ENCODE data around the gene EBPL.
"Not testable (repeated sequence)": the region's sequence is repeated elsewhere in the genome, so short reads cannot be mapped to it uniquely, and the experiment has no call there.

The EBPL gene

DNA sequence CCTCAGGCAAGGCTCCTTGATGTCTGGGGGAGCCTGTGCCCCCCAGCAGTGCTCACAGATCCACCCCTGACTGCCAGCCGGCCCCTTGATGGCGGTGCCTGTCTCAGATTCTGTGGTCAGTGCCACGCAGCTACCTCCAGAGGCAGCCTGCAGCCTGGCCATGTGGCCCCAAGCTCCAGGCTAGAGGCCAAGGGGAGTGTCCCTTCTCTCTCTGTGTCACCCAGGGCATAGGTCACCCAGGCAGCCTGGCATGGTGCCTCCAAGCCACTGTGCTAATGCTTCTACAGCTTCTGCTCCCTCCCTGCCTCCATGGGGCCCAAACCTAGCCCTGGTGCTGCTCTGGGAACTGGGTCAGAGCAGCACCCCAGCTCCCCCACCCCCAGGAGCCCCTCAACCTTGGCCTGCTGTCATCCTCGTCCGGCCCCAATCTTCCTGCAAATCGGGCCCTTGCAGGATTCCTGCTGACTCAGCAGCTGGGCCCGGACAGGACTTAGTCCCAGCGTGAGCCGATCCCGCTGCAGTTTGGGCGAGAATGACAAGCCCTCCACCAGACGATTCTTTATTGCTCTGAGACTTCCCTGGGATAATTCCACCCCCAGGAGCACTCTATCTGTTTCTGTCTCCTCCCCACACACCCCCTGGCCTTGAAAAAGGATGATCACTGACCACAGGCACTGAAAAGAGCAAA, 65.8 kb downstream of the EBPL start:
- DNase-seq (ENCODE audit: low spot score), result no peak

DNA sequence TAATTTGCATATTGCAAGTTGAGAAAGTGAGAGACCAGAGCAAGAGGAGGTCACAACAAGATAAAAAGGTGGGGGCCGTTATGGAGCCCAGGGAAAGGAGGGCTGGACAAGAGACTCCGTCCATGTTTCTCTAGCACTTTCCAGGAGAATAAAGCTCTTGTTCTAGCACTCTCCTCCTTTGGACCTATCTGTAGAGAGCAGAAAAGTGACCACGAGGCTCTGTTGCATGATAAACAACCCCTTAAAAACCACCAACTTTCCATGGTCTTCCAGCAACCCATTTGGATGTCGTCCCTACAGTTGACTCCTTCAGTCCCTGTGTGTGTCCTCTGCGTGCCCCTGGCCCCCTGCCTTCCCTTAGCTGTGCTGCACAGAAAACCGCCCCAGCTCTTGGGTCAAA, 67.1 kb downstream of the EBPL start:
- TF ChIP-seq, protein P1, sequence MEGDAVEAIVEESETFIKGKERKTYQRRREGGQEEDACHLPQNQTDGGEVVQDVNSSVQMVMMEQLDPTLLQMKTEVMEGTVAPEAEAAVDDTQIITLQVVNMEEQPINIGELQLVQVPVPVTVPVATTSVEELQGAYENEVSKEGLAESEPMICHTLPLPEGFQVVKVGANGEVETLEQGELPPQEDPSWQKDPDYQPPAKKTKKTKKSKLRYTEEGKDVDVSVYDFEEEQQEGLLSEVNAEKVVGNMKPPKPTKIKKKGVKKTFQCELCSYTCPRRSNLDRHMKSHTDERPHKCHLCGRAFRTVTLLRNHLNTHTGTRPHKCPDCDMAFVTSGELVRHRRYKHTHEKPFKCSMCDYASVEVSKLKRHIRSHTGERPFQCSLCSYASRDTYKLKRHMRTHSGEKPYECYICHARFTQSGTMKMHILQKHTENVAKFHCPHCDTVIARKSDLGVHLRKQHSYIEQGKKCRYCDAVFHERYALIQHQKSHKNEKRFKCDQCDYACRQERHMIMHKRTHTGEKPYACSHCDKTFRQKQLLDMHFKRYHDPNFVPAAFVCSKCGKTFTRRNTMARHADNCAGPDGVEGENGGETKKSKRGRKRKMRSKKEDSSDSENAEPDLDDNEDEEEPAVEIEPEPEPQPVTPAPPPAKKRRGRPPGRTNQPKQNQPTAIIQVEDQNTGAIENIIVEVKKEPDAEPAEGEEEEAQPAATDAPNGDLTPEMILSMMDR (IDR thresholded peaks at IDR 0.05; ENCODE audit: extremely low read depth, missing control alignments), result no peak
- DNase-seq (ENCODE audit: low spot score), result no peak

More for the DNA sequence above, 65.8 kb downstream of the EBPL start:
- TF ChIP-seq, protein P1 (IDR thresholded peaks at IDR 0.05; ENCODE audit: extremely low read depth, missing control alignments), result no peak

DNA sequence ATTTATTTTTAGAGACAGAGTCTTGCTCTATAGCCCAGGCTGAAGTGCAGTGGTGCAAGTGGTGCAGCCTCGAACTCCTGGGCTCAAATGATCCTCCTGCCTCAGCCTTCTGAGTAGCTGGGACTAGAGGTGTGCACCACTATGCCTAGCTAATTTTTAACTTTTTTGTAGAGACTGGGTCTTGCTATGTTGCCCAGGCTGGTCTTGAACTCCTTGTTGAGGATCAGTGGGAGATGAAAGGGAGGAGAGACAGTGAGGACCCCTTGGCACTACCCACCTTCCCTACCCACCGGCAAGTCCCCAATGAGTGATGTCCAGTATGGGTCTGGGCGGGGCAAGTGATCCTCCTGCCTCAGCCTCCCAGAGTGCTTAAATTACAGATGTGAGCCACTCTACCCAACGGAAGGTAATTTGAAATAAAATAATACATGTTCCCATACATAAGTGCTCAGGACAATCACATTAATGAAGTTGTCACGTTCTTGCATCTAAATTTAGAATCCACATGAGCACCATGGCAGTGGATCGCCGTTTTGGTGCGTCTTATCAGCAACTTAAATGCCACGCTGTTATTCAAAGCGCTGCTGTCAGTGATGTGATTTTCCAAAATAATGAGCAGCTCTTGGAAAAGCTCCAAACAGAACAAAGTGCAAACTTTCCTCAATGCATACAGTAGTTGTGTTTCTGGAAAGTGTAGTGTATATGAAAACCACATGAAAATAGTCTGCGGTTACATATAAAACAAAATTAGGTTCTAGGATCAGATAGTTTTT, 68.9 kb downstream of the EBPL start:
- TF ChIP-seq, protein P1 (IDR thresholded peaks at IDR 0.05; ENCODE audit: extremely low read depth, missing control alignments), result no peak
- DNase-seq (ENCODE audit: low spot score), result no peak

DNA sequence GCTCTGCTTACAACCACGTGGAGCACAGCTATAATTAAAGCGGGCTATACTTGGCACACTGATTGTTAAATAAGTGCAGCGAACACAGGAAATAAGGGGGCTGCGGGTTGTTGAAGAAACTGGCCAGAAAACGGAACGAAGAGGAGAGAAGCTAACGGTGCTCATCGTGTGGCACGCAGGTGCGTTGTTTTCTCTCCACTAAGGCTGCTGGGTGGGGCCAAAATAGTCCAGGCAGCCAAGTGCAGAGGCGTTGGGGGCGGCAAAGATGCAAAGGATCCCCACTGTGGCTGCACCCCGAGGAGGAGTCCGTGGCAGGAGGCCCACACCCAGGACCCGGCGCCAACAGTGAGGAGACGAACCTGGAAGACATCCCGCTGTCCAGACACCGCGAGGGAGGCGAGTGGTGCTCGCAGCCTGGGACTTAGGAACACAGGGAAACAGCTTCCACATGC, 71.1 kb downstream of the EBPL start:
- TF ChIP-seq, protein P1 (IDR thresholded peaks at IDR 0.05; ENCODE audit: extremely low read depth, missing control alignments), result no peak
- no peak for DNase-seq (ENCODE audit: low spot score)

DNA sequence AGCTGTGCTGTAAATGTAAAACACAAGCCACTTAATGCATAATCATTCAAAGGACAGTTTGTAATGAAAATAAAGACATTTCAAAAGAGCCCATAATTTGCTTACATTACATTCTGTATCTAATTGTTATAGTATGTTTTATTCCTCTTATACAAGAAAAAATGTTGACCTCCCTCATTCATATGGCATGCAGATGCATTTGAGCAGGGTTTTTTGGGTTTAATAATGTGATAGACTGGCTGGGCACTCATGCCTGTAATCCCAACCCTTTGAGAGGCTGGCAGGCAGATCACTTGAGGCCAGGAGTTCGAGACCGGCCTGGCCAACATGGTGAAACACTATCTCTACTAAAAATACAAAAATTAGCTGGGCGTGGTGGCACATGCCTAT, 74.6 kb downstream of the EBPL start:
- DNase-seq (ENCODE audit: low spot score), result no peak
- TF ChIP-seq, protein P1 (IDR thresholded peaks at IDR 0.05; ENCODE audit: extremely low read depth, missing control alignments), result no peak

DNA sequence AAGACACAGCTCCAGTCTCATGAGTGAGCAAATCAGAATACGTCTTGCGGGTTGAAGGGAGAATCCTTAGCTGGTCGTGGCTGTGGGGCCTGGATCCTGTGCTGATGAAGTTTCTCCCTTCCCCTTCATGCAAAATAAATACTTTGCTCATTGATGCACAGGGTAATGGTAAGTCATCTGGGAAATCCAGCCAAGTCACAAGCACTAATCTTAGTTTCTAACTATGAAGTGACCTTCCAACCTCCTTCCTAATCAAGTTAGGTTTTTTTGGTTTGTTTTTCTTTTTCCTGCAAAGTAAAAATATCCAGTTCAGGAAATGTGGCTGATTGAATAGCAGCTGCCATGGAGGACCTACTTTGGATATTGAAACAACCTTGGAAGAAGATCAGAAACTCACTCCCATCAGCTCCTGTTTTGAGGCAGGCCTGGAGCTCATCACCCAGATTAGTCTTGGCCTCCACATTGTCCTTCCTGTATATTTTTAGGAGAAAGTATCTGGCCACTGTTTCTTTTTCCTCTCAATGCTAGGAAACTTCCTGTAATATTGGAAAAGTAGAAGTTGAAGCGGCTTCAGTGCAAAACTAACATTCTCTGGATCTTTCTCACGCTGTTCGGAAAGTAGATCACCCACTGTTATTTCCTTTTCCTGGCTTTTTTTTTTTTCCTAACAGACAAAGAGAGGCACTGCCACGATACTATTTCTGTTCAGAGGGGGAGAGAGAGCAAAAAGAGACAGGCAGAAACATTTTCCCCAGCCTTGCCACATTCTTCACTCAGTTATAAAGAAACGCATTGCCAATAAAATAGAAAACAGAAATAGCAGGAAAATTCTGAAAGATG, 75.2 kb downstream of the EBPL start:
- TF ChIP-seq, protein P1 (IDR thresholded peaks at IDR 0.05; ENCODE audit: extremely low read depth, missing control alignments), result no peak
- DNase-seq (ENCODE audit: low spot score), result no peak

DNA sequence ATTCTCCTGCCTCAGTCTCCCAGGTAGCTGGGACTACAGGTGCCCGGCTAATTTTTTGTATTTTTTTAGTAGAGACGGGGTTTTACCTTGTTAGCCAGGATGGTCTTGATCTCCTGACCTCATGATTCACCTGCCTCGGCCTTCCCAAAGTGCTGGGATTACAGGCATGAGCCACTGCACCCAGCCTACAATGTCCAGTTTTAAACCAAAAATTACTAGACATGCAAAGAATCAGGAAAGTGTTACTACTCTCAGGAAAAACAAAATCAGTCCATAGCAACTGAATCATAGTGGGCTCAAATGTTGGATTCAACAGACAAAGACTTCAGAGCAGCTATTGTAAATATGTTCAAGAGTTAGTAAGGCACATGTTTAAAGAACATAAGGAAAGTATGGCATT, 79.2 kb downstream of the EBPL start:
- DNase-seq (ENCODE audit: low spot score), result not testable (repeated sequence)
